Mucosa of gallbladder (tissue), 1 donor: ENCODE measurements around the gene JPH4. TPM values are rescaled to one million over a fixed set of nuclear protein-coding genes. Genes with fewer than 3 reads are reported as not detected.

Source experiments
- DNase-seq: peaks from one replicate; pipeline ENCODE4 v3.0.0-alpha.2; 2020; ENCODE audit warnings: low spot score
- total RNA-seq: library from RNA; stranded (reverse); gene quantifications from one replicate; pipeline ENCODE4 v1.2.1, GENCODE V29; 2021
- donor health status: DM: no; HTN: no; CAD: no.

The JPH4 gene
- 1.2 TPM for total RNA-seq

GRCh38 chr14:23578560-23579310 lies at the start of gene JPH4:
Gene JPH4, minus strand, starts transcription at chr14:23578790. Its CDS starts 1,337 bp downstream, at chr14:23577453.
- no peak for DNase-seq

- no peak for DNase-seq
Observed at GRCh38 chr14:23627961-23628360, 49.4 kb upstream of the JPH4 start.

- DNase-seq, result no peak
Observed at GRCh38 chr14:23626946-23627345, 48.4 kb upstream of the JPH4 start.

GRCh38 chr14:23624830-23625404 lies 46.3 kb upstream of the JPH4 start:
- no peak for DNase-seq

- DNase-seq, result no peak
Observed at GRCh38 chr14:23623962-23624361, 45.4 kb upstream of the JPH4 start.

- no peak for DNase-seq
Observed at GRCh38 chr14:23622990-23623389, 44.4 kb upstream of the JPH4 start.

- DNase-seq, result no peak
Observed at GRCh38 chr14:23621932-23622730, 43.5 kb upstream of the JPH4 start.

GRCh38 chr14:23621204-23621931 lies 42.8 kb upstream of the JPH4 start:
- no peak for DNase-seq

- DNase-seq, result no peak
Observed at GRCh38 chr14:23620177-23620702, 41.6 kb upstream of the JPH4 start.

- DNase-seq, result no peak
Observed at GRCh38 chr14:23618415-23618988, 39.9 kb upstream of the JPH4 start.

- DNase-seq, result no peak
Observed at GRCh38 chr14:23617539-23617938, 38.9 kb upstream of the JPH4 start.

- no peak for DNase-seq
Observed at GRCh38 chr14:23615856-23616255, 37.3 kb upstream of the JPH4 start.

- no peak for DNase-seq
Observed at GRCh38 chr14:23614395-23614828, 35.8 kb upstream of the JPH4 start.

GRCh38 chr14:23613242-23614070 lies 34.9 kb upstream of the JPH4 start:
- peak; percentile 32 for DNase-seq

- DNase-seq, result no peak
Observed at GRCh38 chr14:23612802-23613201, 34.2 kb upstream of the JPH4 start.

- DNase-seq, result no peak
Observed at GRCh38 chr14:23612354-23612732, 33.8 kb upstream of the JPH4 start.

- no peak for DNase-seq
Observed at GRCh38 chr14:23610815-23611289, 32.3 kb upstream of the JPH4 start.

- no peak for DNase-seq
Observed at GRCh38 chr14:23610090-23610814, 31.7 kb upstream of the JPH4 start.

GRCh38 chr14:23609411-23610089 lies 31.0 kb upstream of the JPH4 start:
- peak; percentile 24 for DNase-seq
